K562 (cell line): Measurements from ENCODE around the gene FNDC1. TPM values are rescaled to one million over a fixed set of nuclear protein-coding genes. Genes with fewer than 3 reads are reported as not detected.

Experiments used
- ATAC-seq: fragments of 200-7000 bp; cut with Tn5 transposase; 3 replicates; pipeline ENCODE4 v1.9.1; 2020; ENCODE audit warnings: moderate library complexity
- BruUV-seq: library from RNA; stranded (reverse); fragments of 400-500 nt; replicated peaks from 2 replicates; lab custom pipeline; 2021; lab: Mats Ljungman, UMichigan
- CTCF ChIA-PET: fragments of 300-600 bp; formaldehyde crosslinking; extraction: SDS; loops from one replicate; lab custom pipeline; 2021; ENCODE audit warnings: low intra/inter-chr PET ratio; lab: Yijun Ruan, JAX
- POLR2A ChIA-PET: fragments of 300-600, 350-650 bp; sonication (Branson Sonifier 250); formaldehyde crosslinking; extraction: SDS; loops from one replicate; lab custom pipeline; 2021; ENCODE audit warnings: antibody characterized with exemption, inconsistent platforms; lab: Yijun Ruan, JAX
- DNase-seq, 4 experiments: peaks; one replicate each; pipeline versions ENCODE4 v3.0.0 to v3.0.0-alpha.2; 2011 to 2018; ENCODE audit warnings: low spot score in 3 of 4, mixed read lengths in 3 of 4; ENCODE audit errors: extremely low read depth in 1 of 4
- FAIRE-seq: peaks from 2 replicates; lab custom pipeline; 2011; peaks lifted over from hg19 to GRCh38; lab: Jason Lieb, UNC
- H2AFZ ChIP-seq: 2 replicates; pipeline ENCODE4 v1.6.0; 2011; ENCODE audit warnings: low read depth, low read length, control low read depth, inconsistent platforms
- H3K27ac ChIP-seq: fragments of 200-600 bp; 3 replicates; pipeline ENCODE4 v1.8.0; 2011; ENCODE audit warnings: low read depth, mild to moderate bottlenecking, control low read depth, inconsistent platforms, low read length, moderate library complexity, mixed read lengths; ENCODE audit errors: extremely low read depth
- H3K27me3 ChIP-seq, 2 experiments: fragments of 300-600 bp in 1 of 2; 2 replicates in 1 of 2; 3 replicates in 1 of 2; pipeline versions ENCODE4 v1.6.0 to v1.8.0; 2011; ENCODE audit warnings: inconsistent platforms in 2 of 2, low read length in 2 of 2, mild to moderate bottlenecking in 1 of 2, mixed read lengths in 1 of 2, moderate library complexity in 1 of 2; ENCODE audit not compliant: control insufficient read depth in 2 of 2, insufficient read depth in 2 of 2
- H3K36me3 ChIP-seq: fragments of 300-600 bp; 3 replicates; pipeline ENCODE4 v1.8.0; 2011; ENCODE audit warnings: mild to moderate bottlenecking, low read length, inconsistent platforms; ENCODE audit not compliant: control insufficient read depth, insufficient read depth
- H3K4me1 ChIP-seq, 2 experiments: fragments of 200-600 bp in 1 of 2; replicated peaks in 1 of 2; 2 replicates in 1 of 2; 3 replicates in 1 of 2; pipeline versions ENCODE4 v1.5.1 to v1.8.0; 2011; ENCODE audit warnings: inconsistent platforms in 2 of 2, low read length in 2 of 2, mild to moderate bottlenecking in 1 of 2, mixed read lengths in 1 of 2, moderate library complexity in 1 of 2; ENCODE audit not compliant: control insufficient read depth in 2 of 2, insufficient read depth in 2 of 2
- H3K4me2 ChIP-seq: 2 replicates; pipeline ENCODE4 v1.6.1; 2011; ENCODE audit warnings: low read length, control low read depth, inconsistent platforms, mixed read lengths; ENCODE audit not compliant: insufficient read depth
- H3K4me3 ChIP-seq: fragments of 200-600 bp; sonication (generic), shearing (Covaris generic); 2 replicates; pipeline ENCODE4 v1.5.1; 2016; ENCODE audit warnings: control low read depth, inconsistent platforms
- H3K79me2 ChIP-seq: fragments of 200-600 bp; 3 replicates; pipeline ENCODE4 v1.8.0; 2011; ENCODE audit warnings: low read length, inconsistent platforms; ENCODE audit not compliant: control insufficient read depth, insufficient read depth
- H3K9ac ChIP-seq, 2 experiments: 2 replicates each; pipeline versions ENCODE4 v1.6.0 to v1.6.1; 2011; ENCODE audit warnings: low read depth in 2 of 2, low read length in 2 of 2, control low read depth in 1 of 2, inconsistent platforms in 1 of 2, mild to moderate bottlenecking in 1 of 2, mixed read lengths in 1 of 2; ENCODE audit not compliant: insufficient read depth in 1 of 2
- H3K9me1 ChIP-seq: one replicate; pipeline ENCODE4 v1.6.0; 2011; ENCODE audit warnings: inconsistent platforms, mild to moderate bottlenecking, low read length, moderate library complexity; ENCODE audit not compliant: control insufficient read depth, insufficient read depth
- H3K9me3 ChIP-seq: replicated peaks from 2 replicates; pipeline ENCODE4 v1.5.1; 2011; ENCODE audit warnings: low read depth, low read length, inconsistent platforms; ENCODE audit not compliant: control insufficient read depth, insufficient read depth
- H4K20me1 ChIP-seq: replicated peaks from 2 replicates; pipeline ENCODE4 v1.6.1; 2011; ENCODE audit warnings: low read length, inconsistent platforms, mixed read lengths; ENCODE audit not compliant: control insufficient read depth, insufficient read depth
- BACH1 ChIP-seq: fragments of 200-800 bp; sonication (Bioruptor generic); IDR thresholded peaks from 2 replicates; pipeline ENCODE4 v1.6.1; 2016; ENCODE audit warnings: missing genetic modification characterization, missing compliant biosample characterization
- CBX8 ChIP-seq: fragments of 200-600 bp; sonication (generic); IDR thresholded peaks from 2 replicates; pipeline ENCODE4 v1.6.1; 2012; ENCODE audit warnings: borderline replicate concordance, mixed run types, low read depth, mild to moderate bottlenecking, moderate library complexity, mixed read lengths, low read length, control low read depth, inconsistent platforms; ENCODE audit not compliant: poor library complexity, severe bottlenecking; ENCODE audit errors: extremely low read depth
- FIP1L1 ChIP-seq: fragments of 200-400 bp; formaldehyde crosslinking; IDR thresholded peaks from 2 replicates; pipeline ENCODE4 v1.6.1; 2018; ENCODE audit warnings: mild to moderate bottlenecking, low read depth, low read length; ENCODE audit not compliant: poor library complexity, severe bottlenecking
- MXI1 ChIP-seq: IDR thresholded peaks from 2 replicates; pipeline ENCODE4 v1.6.1; 2011; ENCODE audit warnings: low read depth, mild to moderate bottlenecking, improper control_type of control experiment, low read length
- NFE2L1 ChIP-seq: fragments of 450-650 bp; IDR thresholded peaks from 2 replicates; pipeline ENCODE4 v1.6.1; 2016; ENCODE audit warnings: missing genetic modification characterization, low read depth, mild to moderate bottlenecking, missing compliant biosample characterization, moderate library complexity, borderline replicate concordance
- RREB1 ChIP-seq: fragments of 250-450 bp; sonication (Bioruptor Pico); IDR thresholded peaks from 2 replicates; pipeline ENCODE4 v1.4.0; 2020
- SFPQ ChIP-seq: fragments of 200-400 bp; formaldehyde crosslinking; IDR thresholded peaks from 2 replicates; pipeline ENCODE4 v1.6.1; 2017; ENCODE audit warnings: mild to moderate bottlenecking, low read depth, low read length, moderate library complexity
- SMAD2 ChIP-seq: fragments of 150-350 bp; IDR thresholded peaks from 2 replicates; pipeline ENCODE4 v1.6.1; 2014; ENCODE audit warnings: low read depth, mild to moderate bottlenecking, low read length
- SRF ChIP-seq, 2 experiments: fragments of 250-450, 450-650 bp in 1 of 2; sonication (Bioruptor Pico) in 1 of 2; sonication (generic) in 1 of 2; formaldehyde crosslinking; IDR thresholded peaks; 2 replicates each; pipeline versions ENCODE4 v1.5.0 to v1.5.1; 2020 to 2022; ENCODE audit warnings: mild to moderate bottlenecking in 1 of 2, missing genetic modification reagents in 1 of 2
- ZBTB34 ChIP-seq: fragments of 250-450 bp; sonication (Bioruptor Pico); IDR thresholded peaks from 2 replicates; pipeline ENCODE4 v1.8.0; 2021; ENCODE audit warnings: mild to moderate bottlenecking, moderate library complexity
- ZKSCAN3 ChIP-seq: fragments of 250-450 bp; sonication (Bioruptor Pico); IDR thresholded peaks from 2 replicates; pipeline ENCODE4 v1.4.0; 2020
- ZKSCAN8 ChIP-seq: fragments of 200-800 bp; sonication (Bioruptor generic); IDR thresholded peaks from 2 replicates; pipeline ENCODE4 v1.6.1; 2016; ENCODE audit warnings: missing genetic modification characterization, missing compliant biosample characterization
- ZNF253 ChIP-seq: fragments of 250-450 bp; sonication (Bioruptor Pico); conservative IDR thresholded peaks from 2 replicates; pipeline ENCODE4 v1.6.1; 2021; ENCODE audit warnings: mild to moderate bottlenecking
- ZNF316 ChIP-seq: fragments of 450-650 bp; IDR thresholded peaks from 2 replicates; pipeline ENCODE4 v1.6.1; 2016
- WGBS: fragments of 100-300 bp; shearing (Covaris generic); methylation state at CpG from one replicate; pipeline ENCODE4 v1.1.6; 2016; ENCODE audit warnings: low coverage, mixed read lengths; ENCODE audit not compliant: insufficient coverage; ENCODE audit errors: missing lambda C conversion rate; 5-methylcytosine and 5-hydroxymethylcytosine counted together
- in situ Hi-C: fragments of 300-500 bp; cut with MboI; formaldehyde crosslinking; loops from 4 replicates; pipeline ENCODE4 v1.15.0; 2018; ENCODE audit warnings: inconsistent platforms, mixed read lengths
- intact Hi-C: fragments of 100-400 bp; cut with micrococcal nuclease; formaldehyde crosslinking; loops from 2 replicates; pipeline ENCODE4 v1.14.2; 2022
- polyA plus RNA-seq, 8 experiments: library from polyadenylated mRNA; depleted of rRNA in 4 of 8; stranded (reverse) in 5 of 8; unstranded in 3 of 8; fragments of >200 nt; fragmentation: Nextera tagmentation in 2 of 8; fragmentation: Illumina TruSeq in 1 of 8; extraction: Ambion mirVana in 2 of 8; extraction: Trizol in 1 of 8; gene quantifications; 2 replicates each; pipeline versions ENCODE4 v1.2.1 to v1.2.3, GENCODE V29; 2011 to 2014; ENCODE audit warnings: inconsistent platforms in 1 of 8, missing spikeins in 1 of 8
- total RNA-seq, 7 experiments: library from RNA; depleted of rRNA in 6 of 7; stranded (reverse); fragments of >200 nt in 6 of 7; fragmentation: Illumina TruSeq in 2 of 7; extraction: Trizol in 2 of 7; gene quantifications; 2 replicates each; pipeline versions ENCODE4 v1.2.1 to v1.2.3, GENCODE V29; 2011 to 2021; ENCODE audit warnings: low replicate concordance in 1 of 7

FNDC1 gene
- total and polyA plus RNA-seq, 9 of the 15 experiments (the other 6 are each of a cell fraction or from before 2014, with no cell fraction given): not detected

- in situ Hi-C loops: no loop called here
- DNase-seq (no peak), FAIRE-seq (no peak), ATAC-seq (no peak)
- H3K4me1 ChIP-seq: no peaks in the 10 kb centered on the region
- no peak overlapping the region for H3K4me3 ChIP-seq
- no peaks in the 10 kb centered on the region for H4K20me1 ChIP-seq
- intact Hi-C loops: no loop called here
- H3K36me3 ChIP-seq: no peaks in the 10 kb centered on the region
- ChIA-PET POLR2A (no interaction called here), CTCF (no interaction called here)
- BruUV-seq: no TSS peak
- H3K27me3 ChIP-seq: peaks cover 8 to 12% of the 10 kb centered on the region in 2 experiments; a peak in 4 of 5 replicates
- H3K79me2 ChIP-seq: no peaks in the 10 kb centered on the region
- no peaks in the 10 kb centered on the region for H3K9me1 ChIP-seq
- H3K9me3 ChIP-seq: no peaks in the 10 kb centered on the region
- H3K27ac ChIP-seq: no peak overlapping the region
- no peak overlapping the region for H3K9ac ChIP-seq
- no peak overlapping the region for H3K4me2 ChIP-seq
- WGBS: 3% methylated on average over 4 of the region's 4 CpGs
- no peak overlapping the region for H2AFZ ChIP-seq
- TF ChIP-seq ZKSCAN3 (no peak), SMAD2 (no peak), CBX8 (no peak), NFE2L1 (tag) (no peak), FIP1L1 (no peak), MXI1 (no peak), ZNF253 (CRISPR knock-in tag) (no peak), SFPQ (no peak), SRF (CRISPR knock-in tag; IDR thresholded peaks at IDR 0.05) (no peak), BACH1 (tag) (no peak), ZBTB34 (CRISPR knock-in tag) (no peak), ZKSCAN8 (CRISPR knock-in tag) (no peak), RREB1 (CRISPR knock-in tag) (no peak), ZNF316 (no peak)
Observed at GRCh38 chr6:159321267-159321666, 152.1 kb downstream of the FNDC1 start.
